ENCODE data around the gene JPH4. TPM values are rescaled to one million over a fixed set of nuclear protein-coding genes. Genes with fewer than 3 reads are reported as not detected.

Gene JPH4
- not detected in 2 replicates for total RNA-seq

DNA sequence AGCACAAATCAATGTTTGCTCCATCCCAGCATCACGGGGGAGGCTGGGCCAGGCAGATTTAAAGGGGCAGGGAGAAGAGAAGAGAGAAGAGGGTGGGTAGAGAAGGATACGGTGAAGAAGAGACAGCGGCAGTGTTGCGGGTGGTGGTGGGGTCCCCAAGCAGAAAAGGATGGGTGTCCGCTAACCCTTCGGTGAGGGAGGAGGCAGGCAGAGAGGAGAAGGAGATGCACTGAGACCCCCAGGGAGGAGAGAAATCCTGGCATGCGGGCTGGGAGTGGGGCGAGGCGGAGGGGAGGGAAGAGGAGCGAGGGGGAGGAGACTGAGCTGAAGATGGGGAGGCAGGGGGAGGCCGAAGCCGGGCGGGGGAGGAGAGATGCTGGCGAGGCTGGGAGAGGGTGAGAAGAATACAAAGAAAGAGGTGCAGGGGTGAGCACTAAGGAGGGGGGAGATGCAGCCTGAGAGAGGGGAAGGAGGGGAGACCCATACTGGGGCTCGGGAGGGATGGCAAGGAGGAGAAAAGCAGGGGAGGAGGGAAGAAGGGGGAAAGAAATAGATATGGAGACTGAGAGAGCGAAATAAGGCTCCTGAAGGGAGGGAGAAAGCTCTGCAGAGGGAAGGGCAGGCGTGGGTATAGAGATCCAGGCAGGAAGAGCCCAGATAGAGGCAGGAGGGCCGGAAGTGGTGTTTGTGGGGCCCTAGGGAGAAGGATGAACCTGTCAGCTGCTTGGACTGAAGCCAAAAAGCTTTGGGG, at the start of gene JPH4:
TSS of gene JPH4 (minus strand) at position 231 of the 751 bp plus-strand sequence. CDS start 1,337 bp downstream, outside the sequence.

DNA sequence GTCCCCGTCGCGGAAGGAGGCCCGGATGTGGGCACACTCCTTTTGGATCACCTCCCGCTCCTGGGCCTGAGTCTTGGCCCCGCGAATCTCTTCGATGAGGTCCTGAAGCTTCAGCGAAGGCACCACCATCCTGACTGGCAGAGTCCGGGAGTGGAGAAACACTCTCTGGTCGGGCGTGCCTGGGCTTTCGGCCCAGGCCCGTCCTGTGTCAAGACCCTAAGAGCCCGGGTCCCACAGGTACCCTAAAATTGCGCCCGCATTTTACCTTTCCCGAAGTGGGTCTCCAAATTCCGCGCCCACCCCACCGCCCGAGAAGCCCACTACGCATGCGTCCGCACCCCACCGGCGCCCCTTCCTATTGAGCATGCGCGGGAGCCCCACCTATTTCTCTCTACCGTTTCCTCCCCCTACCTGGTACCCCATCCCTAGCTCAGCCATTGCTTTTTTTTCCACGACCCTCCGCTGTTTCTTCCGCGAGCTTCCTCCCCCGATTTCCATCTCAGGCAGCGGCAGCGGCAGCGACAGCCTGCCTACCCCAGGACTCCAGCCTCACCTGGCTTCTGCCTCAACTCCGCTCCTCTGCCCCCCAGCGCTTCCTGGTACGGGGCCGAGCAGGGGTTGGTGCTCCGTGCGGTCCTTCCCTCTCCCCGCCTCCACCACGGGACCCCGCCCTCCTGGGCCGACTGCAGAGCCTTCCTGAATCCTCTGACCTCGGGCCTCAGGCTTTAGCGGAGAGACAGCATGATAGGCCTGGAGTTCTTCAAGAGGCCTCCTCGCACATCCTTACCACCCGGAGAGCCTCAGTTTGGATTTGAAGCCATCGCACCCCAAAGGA, 11.2 kb downstream of the JPH4 start, which contains the start of gene AP1G2:
TSS of gene AP1G2 (minus strand) at position 606 of the 835 bp plus-strand sequence. CDS start at position 129, 477 bp downstream.

DNA sequence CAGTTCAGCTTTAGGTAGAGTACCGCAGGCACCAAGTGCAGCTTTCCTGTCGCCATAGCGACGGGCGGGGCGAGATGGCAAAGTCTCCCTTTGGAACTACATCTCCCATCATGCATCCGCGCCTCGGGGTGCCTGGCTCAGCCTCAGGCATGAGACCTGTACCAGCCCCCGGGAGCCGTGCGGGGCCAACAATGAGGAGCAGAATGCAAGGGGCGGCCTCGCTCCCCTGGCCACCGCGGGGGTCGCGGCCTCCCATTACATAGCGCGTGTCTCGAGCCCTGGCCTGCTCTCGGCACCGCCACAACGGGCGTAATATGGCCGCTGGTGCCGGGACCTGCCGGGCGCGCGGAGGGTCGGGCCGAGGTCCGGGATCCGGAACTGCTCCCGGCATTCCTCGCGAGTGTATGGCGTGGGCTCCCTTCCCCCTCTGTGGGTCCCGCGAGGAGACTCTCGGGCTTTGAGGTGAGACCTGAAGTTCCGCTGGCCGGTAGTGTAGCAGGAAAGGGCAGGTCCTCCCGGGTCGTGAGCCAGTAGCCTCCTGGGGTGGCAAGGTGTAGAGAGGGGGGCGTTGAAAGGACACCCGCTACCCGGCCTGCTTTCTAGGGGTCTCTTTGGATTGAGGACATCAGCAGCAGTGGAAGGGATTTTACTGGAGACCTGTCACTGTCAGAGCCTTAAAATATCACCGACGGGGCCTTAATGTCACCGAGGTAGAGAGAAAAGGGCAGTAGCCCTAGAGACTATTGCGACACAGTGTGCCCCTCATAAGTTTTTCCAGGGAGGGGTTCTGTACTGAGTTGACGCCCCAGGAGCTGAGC, 22.5 kb downstream of the JPH4 start, which contains the start of gene THTPA:
TSS of gene THTPA (plus strand) at position 390 of the 818 bp plus-strand sequence. CDS start 487 bp downstream, outside the sequence.

GRCh38 chr14:23551266-23552028, 27.1 kb downstream of the JPH4 start, which contains the start of gene ZFHX2:
Gene ZFHX2 (minus strand): TSS chr14:23551765. CDS start chr14:23535325, 16,440 bp downstream.

Other genes starting within 250 kb of the JPH4 start
- gene SLC22A17, start 225.9 kb downstream of the JPH4 start, total RNA-seq = 5.3 and 9.9 TPM in 2 replicates
- 0.59 and 1.1 TPM in 2 replicates for gene EFS, start 213.6 kb downstream of the JPH4 start, total RNA-seq
- not detected in 2 replicates for gene IL25, start 206.0 kb downstream of the JPH4 start, total RNA-seq
- not detected in 2 replicates for gene CMTM5, start 201.7 kb downstream of the JPH4 start, total RNA-seq
- gene MYH6, start 170.5 kb downstream of the JPH4 start, total RNA-seq = not detected in 2 replicates
- gene MYH7, start 143.1 kb downstream of the JPH4 start, total RNA-seq = not detected in 2 replicates
- gene NGDN, start 109.1 kb downstream of the JPH4 start, total RNA-seq = 30.5 and 32.8 TPM in 2 replicates
- gene ZFHX2, start 27.0 kb downstream of the JPH4 start, total RNA-seq = 0.20 and 0.73 TPM in 2 replicates
- 15.8 and 17.8 TPM in 2 replicates for gene THTPA, start 22.5 kb downstream of the JPH4 start, total RNA-seq
- 11.7 and 22.4 TPM in 2 replicates for gene AP1G2, start 11.0 kb downstream of the JPH4 start, total RNA-seq
- 0.37 and 0.39 TPM in 2 replicates for gene DHRS2, start 57.6 kb upstream of the JPH4 start, total RNA-seq